Activated CD4-positive, alpha-beta T cell treated with anti-CD3 and anti-CD28 coated beads for 4 hours (primary cell): Measurements from ENCODE around the gene EIF4G2.
A peak's percentile ranks its signal among the peaks of the same experiment; 100 is the strongest.

Source experiments
- DNase-seq, 2 donors: peaks; one replicate each; pipeline ENCODE4 v3.0.0-alpha.2; 2020

EIF4G2 gene

GRCh38 chr11:10807493-10808234 lies 1.1 kb downstream of the EIF4G2 start:
- DNase-seq = peak; percentile 35 to 55

GRCh38 chr11:10806206-10806605 lies 2.5 kb downstream of the EIF4G2 start:
- DNase-seq = no peak

GRCh38 chr11:10805741-10806140 lies 3.0 kb downstream of the EIF4G2 start:
- DNase-seq = no peak

GRCh38 chr11:10803676-10804075 lies 5.0 kb downstream of the EIF4G2 start:
- no peak for DNase-seq

- DNase-seq = no peak
Measured at GRCh38 chr11:10800292-10800691, 8.4 kb downstream of the EIF4G2 start.

GRCh38 chr11:10798330-10798928 lies 10.3 kb downstream of the EIF4G2 start:
- no peak for DNase-seq

GRCh38 chr11:10797531-10797930 lies 11.2 kb downstream of the EIF4G2 start:
- no peak for DNase-seq

- no peak for DNase-seq
Measured at GRCh38 chr11:10797001-10797400, 11.7 kb downstream of the EIF4G2 start.

GRCh38 chr11:10796191-10796590 lies 12.5 kb downstream of the EIF4G2 start:
- DNase-seq = no peak

- DNase-seq = no peak
Measured at GRCh38 chr11:10793470-10794255, 15.1 kb downstream of the EIF4G2 start.

GRCh38 chr11:10792385-10793068 lies 16.2 kb downstream of the EIF4G2 start:
- peak; percentile 82 to 83 for DNase-seq

- DNase-seq = no peak
Measured at GRCh38 chr11:10786451-10786850, 22.3 kb downstream of the EIF4G2 start.

- DNase-seq = no peak
Measured at GRCh38 chr11:10785146-10785474, 23.6 kb downstream of the EIF4G2 start.

- DNase-seq = no peak
Measured at GRCh38 chr11:10784232-10785145, 24.2 kb downstream of the EIF4G2 start.

- no peak for DNase-seq
Measured at GRCh38 chr11:10780040-10780439, 28.7 kb downstream of the EIF4G2 start.

- no peak for DNase-seq
Measured at GRCh38 chr11:10779086-10779485, 29.6 kb downstream of the EIF4G2 start.

GRCh38 chr11:10778217-10778970 lies 30.3 kb downstream of the EIF4G2 start:
- DNase-seq = no peak

- DNase-seq = no peak
Measured at GRCh38 chr11:10777806-10778205, 30.9 kb downstream of the EIF4G2 start.

- no peak for DNase-seq
Measured at GRCh38 chr11:10777393-10777793, 31.3 kb downstream of the EIF4G2 start.

- no peak for DNase-seq
Measured at GRCh38 chr11:10774811-10775210, 33.9 kb downstream of the EIF4G2 start.

GRCh38 chr11:10771457-10771856 lies 37.3 kb downstream of the EIF4G2 start:
- no peak for DNase-seq
